ENCODE measurements around the gene CD63.

Gene CD63

DNA sequence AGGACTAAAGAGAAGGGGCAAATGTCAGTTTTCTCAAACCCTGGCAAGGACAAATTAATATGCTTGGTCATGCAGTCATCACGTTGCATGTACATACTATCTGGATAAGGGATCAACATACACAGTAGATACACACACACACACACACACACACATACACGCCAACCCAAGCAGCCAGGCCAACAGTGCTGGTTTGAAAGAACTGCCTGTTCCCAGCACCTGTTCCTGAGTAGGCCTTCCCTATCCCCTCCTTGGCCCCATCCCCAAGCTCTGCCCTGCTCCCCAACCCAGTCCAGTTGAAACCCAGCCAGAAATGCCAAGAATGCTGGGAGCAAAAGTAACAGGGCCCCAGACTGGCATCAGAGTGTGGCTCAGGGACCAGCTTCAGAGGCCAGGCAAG is 25.5 kb downstream of the CD63 start:
- no peak for DNase-seq (ENCODE audit: extremely low read depth, low read depth)
- TF ChIP-seq, protein P1, sequence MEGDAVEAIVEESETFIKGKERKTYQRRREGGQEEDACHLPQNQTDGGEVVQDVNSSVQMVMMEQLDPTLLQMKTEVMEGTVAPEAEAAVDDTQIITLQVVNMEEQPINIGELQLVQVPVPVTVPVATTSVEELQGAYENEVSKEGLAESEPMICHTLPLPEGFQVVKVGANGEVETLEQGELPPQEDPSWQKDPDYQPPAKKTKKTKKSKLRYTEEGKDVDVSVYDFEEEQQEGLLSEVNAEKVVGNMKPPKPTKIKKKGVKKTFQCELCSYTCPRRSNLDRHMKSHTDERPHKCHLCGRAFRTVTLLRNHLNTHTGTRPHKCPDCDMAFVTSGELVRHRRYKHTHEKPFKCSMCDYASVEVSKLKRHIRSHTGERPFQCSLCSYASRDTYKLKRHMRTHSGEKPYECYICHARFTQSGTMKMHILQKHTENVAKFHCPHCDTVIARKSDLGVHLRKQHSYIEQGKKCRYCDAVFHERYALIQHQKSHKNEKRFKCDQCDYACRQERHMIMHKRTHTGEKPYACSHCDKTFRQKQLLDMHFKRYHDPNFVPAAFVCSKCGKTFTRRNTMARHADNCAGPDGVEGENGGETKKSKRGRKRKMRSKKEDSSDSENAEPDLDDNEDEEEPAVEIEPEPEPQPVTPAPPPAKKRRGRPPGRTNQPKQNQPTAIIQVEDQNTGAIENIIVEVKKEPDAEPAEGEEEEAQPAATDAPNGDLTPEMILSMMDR (IDR thresholded peaks at IDR 0.05; ENCODE audit: low read depth, low read length), result no peak

DNA sequence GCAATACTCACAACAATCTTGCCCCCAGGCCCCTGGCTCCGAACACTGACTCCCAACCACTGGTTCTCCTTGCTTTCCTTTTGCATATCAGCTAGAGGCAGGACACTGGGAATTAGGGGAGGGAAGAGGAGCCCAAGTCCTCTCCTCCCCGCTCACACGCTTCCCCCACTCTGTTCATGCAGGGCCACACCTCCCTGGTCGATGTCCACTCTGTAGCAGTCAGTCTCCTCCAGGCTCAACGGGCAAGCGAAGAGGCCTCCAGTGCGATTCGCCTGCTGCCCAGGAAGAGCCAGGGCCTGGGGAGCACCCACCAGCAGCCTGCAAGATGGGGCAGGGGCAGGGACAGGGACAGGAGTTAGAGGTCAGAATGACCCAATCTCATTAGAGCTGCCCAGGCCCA is 25.9 kb downstream of the CD63 start:
- no peak for DNase-seq (ENCODE audit: extremely low read depth, low read depth)
- TF ChIP-seq, protein P1 (IDR thresholded peaks at IDR 0.05; ENCODE audit: low read depth, low read length), result no peak

DNA sequence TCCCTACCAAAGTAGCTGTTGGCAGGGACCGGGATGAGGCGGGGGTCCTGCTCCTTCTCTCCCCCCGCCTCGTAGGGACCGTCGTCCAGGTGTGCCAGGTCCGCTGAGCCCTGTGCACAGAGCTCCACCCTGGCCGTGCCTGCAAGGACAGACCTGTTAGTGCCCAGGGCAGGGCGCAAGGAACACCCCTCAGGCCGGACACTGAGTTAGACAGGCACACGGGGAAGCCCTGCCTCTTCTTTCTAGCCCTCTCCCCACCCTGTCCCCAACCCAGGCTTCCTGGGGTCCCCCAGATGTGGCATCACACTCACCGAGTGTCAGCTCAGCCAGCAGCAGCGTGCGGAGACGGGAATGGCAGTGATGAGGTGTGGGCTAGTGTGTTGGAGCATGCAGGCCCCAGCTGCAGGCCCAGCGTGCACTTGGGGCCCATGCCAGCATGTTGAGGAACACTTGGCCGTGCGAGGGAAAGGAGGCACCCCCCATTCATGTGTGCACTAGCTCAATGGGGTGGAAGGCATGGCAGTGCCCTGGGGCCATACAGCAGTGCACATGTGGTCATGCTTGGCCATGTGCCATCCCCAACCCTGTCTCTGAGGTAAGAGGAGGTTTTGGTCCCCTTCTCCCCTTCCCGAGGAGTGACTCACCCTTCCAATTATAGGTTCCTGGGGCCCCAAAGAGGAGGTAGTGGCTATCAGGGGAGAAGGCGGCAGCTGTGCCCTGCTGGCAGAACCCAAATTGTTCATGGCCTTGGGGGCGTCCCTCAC is 28.4 kb downstream of the CD63 start:
- no peak for DNase-seq (ENCODE audit: extremely low read depth, low read depth)
- TF ChIP-seq, protein P1 (IDR thresholded peaks at IDR 0.05; ENCODE audit: low read depth, low read length), result no peak

DNA sequence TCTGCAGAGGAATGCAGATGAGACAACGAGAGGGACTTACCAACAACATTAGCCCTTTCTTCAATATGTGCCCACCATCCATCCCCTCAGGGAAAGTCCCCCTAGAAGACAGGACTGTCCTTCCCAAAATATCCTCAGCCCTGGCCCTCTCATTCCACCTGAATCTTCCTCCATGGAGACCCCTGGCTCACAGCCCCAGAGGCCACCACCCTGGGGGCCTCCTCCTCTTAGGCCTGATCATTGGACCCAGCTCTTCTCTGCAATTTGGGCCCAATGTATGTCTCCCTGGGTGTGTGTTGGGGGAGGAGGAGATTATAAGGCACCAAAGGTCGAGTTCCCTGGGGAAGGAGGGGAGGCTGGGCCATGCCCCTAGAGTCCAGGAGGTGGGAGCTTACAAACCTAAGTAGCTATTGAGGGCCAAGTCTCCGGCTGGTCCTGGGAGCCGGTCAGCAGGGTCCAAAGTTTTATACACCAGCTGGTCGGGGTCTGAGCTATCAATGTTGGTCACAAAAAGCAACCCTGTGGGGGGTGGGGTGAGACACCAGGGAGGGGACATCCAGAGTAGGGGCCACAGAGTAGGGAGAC is 29.2 kb downstream of the CD63 start:
- no peak for DNase-seq (ENCODE audit: extremely low read depth, low read depth)
- TF ChIP-seq, protein P1 (IDR thresholded peaks at IDR 0.05; ENCODE audit: low read depth, low read length), result no peak

DNA sequence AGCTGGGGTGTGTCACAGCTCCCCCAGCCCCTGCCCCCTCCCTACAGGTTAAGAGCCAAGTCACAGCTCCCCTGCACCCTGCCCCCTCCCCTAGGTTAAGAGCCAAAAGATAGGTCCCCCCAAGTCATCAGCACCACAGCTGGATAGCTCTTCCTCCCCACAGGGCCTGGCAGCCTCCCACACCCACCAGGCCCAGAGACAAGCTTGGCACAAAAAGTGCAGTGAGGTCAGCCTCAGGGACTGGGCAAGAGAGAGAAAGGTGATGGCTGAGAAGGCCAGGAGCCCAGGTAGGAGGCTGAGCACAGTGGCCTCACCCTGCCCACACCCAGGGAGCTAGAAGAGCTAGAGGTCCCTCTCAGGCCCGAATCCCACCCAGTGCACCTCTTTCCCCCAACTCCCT is 29.8 kb downstream of the CD63 start:
- TF ChIP-seq, protein P1 (IDR thresholded peaks at IDR 0.05; ENCODE audit: low read depth, low read length), result no peak
- DNase-seq (ENCODE audit: extremely low read depth, low read depth), result no peak

DNA sequence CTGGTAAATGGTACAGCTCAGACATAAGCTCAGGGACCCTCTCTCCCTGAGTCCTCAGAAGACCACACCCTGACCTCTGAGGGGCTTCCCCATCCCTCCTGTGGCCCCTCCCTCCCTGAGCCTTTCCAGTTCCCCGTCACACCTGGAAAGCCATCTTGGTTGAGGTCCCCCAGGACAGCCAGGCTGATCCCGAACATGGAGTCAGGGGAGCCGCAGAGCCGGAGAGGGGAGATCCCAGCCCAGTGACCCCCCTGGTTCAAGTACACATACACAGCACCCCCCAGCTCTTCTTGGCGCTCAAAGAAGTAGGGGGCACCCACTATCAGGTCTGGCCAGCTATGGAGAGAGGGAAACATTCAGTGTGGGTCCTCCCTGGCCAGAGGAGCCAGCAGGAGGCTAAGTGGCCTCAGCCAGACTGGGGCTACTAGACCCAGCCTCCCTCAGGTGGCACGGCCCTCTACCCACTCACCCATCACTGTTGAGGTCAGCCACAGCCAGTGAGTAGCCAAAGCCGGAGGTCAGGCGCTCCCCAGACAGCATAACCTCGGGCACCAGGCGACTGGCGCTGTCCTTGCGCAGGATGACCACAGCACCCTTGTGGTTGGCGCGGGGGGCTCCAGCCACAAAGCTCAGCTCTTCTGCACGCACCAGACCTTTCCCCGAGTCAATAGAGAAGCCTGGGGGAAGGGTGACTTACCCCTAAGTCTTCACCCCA is 30.4 kb downstream of the CD63 start:
- TF ChIP-seq, protein P1 (IDR thresholded peaks at IDR 0.05; ENCODE audit: low read depth, low read length), result no peak
- DNase-seq (ENCODE audit: extremely low read depth, low read depth), result no peak

DNA sequence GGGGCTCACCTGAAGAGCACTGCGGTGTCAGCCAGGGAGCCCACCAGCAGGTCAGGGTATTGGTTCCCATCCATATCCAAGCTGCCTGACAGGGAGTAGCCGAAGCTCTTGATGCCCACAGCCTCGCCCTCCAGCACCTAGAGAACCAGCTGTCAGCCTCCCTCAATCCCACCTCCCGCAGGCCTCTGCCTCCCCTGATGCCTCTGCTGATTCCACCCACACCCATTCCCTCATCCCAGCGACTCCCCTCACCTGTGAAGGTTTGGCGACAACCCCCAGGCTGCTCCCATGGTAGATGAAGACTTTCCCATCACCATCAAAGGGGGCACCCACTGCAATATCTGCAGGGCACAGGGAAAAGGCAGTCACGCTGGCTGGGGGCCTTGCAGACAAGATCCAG is 31.1 kb downstream of the CD63 start:
- DNase-seq (ENCODE audit: extremely low read depth, low read depth), result no peak
- TF ChIP-seq, protein P1 (IDR thresholded peaks at IDR 0.05; ENCODE audit: low read depth, low read length), result no peak
